Left ventricle myocardium inferior (tissue), 1 donor: ENCODE data around the gene USH1C. TPM values are rescaled to one million over a fixed set of nuclear protein-coding genes. Genes with fewer than 3 reads are reported as not detected.

Experiments used
- DNase-seq: peaks from one replicate; pipeline ENCODE4 v3.0.0-alpha.2; 2020
- H3K27ac ChIP-seq: fragments of 200-600 bp; replicated peaks from 2 replicates; pipeline ENCODE4 v1.8.0; 2021
- H3K27me3 ChIP-seq: fragments of 200-600 bp; 2 replicates; pipeline ENCODE4 v1.8.0; 2021; ENCODE audit warnings: low read depth
- H3K36me3 ChIP-seq: fragments of 200-600 bp; 2 replicates; pipeline ENCODE4 v1.8.0; 2021
- H3K4me1 ChIP-seq: fragments of 200-600 bp; 2 replicates; pipeline ENCODE4 v1.8.0; 2021
- H3K4me3 ChIP-seq: fragments of 200-600 bp; 2 replicates; pipeline ENCODE4 v1.8.0; 2021; ENCODE audit warnings: mild to moderate bottlenecking, moderate library complexity
- H3K9me3 ChIP-seq: fragments of 200-600 bp; replicated peaks from 2 replicates; pipeline ENCODE4 v1.8.0; 2021
- intact Hi-C: fragments of 100-400 bp; cut with micrococcal nuclease; formaldehyde crosslinking; loops from one replicate; pipeline ENCODE4 v1.11.0; 2022
- total RNA-seq: library from RNA; stranded (reverse); fragmentation: NEBNext Ultra II Directional; extraction: Animal tissue kit (Norgen Biotek cat#: 25700); gene quantifications from one replicate; pipeline ENCODE4 v1.2.1, GENCODE V29; 2021
- TF ChIP-seq, protein P1 (sequence below): fragments of 200-600 bp; IDR thresholded peaks from 2 replicates; pipeline ENCODE4 v1.8.0; 2021; ENCODE audit warnings: antibody characterized with exemption, mild to moderate bottlenecking, borderline replicate concordance
- donor health status: DM: no; HTN: yes; CAD: no; lungs with severe emphysema.

The USH1C gene
- total RNA-seq, 1 donor from 2014 or later = not detected

DNA sequence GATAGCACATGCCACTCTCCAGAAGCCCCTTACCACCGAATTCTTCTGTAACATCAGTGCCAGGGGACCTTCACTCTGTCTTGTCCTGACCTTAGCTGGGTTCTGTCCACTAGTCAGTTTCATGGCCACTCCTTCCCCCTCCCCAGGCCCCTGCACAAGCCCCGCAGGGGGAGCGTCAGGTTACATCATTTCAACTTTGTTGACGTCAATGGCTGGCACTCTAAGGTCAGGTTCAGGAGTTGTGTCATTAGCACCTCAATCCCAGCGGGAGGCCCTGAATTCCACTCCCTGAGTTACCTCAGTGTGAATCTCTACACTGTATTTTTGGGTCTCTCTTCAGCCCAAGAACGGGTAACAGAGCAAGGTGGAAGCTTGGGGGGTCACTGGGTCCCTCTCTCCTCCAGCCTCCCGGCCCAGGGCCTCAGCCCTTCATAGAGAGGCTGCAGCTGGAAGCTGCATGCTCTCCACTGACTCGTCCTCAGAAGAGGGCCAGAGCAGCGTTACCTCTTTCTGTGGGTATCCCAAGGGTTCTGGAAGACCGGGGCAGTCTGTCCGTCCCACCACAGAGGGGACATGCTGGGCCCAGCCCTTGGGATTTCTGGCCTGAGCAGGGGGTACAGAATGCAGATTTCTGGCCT is 10.3 kb downstream of the USH1C start:
- Histone ChIP-seq H3K27ac (no peak overlapping the region), H3K4me1 (peaks cover 9% of the 10 kb centered on the region), H3K27me3 (peaks cover 13% of the 10 kb centered on the region), H3K4me3 (no peak overlapping the region), H3K36me3 (no peaks in the 10 kb centered on the region), H3K9me3 (no peaks in the 10 kb centered on the region)
- DNase-seq = no peak
- intact Hi-C loops = no loop called here
- TF ChIP-seq, protein P1, sequence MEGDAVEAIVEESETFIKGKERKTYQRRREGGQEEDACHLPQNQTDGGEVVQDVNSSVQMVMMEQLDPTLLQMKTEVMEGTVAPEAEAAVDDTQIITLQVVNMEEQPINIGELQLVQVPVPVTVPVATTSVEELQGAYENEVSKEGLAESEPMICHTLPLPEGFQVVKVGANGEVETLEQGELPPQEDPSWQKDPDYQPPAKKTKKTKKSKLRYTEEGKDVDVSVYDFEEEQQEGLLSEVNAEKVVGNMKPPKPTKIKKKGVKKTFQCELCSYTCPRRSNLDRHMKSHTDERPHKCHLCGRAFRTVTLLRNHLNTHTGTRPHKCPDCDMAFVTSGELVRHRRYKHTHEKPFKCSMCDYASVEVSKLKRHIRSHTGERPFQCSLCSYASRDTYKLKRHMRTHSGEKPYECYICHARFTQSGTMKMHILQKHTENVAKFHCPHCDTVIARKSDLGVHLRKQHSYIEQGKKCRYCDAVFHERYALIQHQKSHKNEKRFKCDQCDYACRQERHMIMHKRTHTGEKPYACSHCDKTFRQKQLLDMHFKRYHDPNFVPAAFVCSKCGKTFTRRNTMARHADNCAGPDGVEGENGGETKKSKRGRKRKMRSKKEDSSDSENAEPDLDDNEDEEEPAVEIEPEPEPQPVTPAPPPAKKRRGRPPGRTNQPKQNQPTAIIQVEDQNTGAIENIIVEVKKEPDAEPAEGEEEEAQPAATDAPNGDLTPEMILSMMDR = no peak

DNA sequence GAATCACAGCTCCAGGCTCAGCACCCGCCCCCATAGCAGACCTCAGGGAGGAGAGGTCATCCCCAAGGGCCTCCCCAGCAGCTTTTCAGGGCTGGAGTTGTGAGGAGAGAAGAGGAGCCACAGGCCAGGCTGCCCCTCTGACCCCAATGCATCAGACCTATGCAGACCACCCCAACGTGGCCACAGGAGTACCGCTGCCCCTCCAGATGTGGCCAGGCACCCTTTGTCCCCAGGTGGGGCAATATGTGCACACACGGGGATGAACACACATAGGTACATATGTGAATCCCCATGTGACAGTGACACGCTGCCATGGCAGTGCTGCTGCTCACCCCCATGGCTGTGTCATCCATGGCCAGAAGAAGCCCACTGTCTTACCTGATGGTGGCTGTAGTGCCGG is 10.9 kb downstream of the USH1C start:
- no peaks in the 10 kb centered on the region for H3K36me3 ChIP-seq
- DNase-seq = no peak
- H3K27me3 ChIP-seq = peaks cover 16% of the 10 kb centered on the region
- no peaks in the 10 kb centered on the region for H3K9me3 ChIP-seq
- H3K27ac ChIP-seq = no peak overlapping the region
- H3K4me3 ChIP-seq = no peak overlapping the region
- H3K4me1 ChIP-seq = peaks cover 11% of the 10 kb centered on the region
- intact Hi-C loops = no loop called here
- TF ChIP-seq, protein P1 = no peak

DNA sequence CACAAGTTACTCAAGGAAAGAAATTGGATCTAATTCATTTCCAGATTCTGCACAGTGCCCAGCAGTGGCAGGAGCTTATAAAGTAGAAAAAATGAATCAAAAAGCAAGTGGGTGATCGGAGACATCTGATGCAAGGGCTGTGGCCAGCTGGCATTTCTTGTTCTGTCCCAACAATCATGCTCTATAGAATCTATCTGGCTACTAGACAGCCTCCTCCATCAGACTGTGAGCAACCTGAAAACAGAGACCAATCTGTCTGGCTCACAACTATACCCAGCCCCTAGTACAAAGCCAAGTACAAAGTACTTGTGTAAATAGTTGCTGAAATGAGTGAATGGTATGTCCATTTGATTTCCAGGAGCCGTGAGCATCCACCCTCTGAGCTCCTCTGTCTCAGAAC is 11.4 kb downstream of the USH1C start:
- no peak overlapping the region for H3K27ac ChIP-seq
- H3K9me3 ChIP-seq = no peaks in the 10 kb centered on the region
- intact Hi-C loops = no loop called here
- TF ChIP-seq, protein P1 = no peak
- H3K4me1 ChIP-seq = peaks cover 14% of the 10 kb centered on the region
- H3K4me3 ChIP-seq = no peak overlapping the region
- no peaks in the 10 kb centered on the region for H3K36me3 ChIP-seq
- DNase-seq = no peak
- peaks cover 21% of the 10 kb centered on the region for H3K27me3 ChIP-seq

DNA sequence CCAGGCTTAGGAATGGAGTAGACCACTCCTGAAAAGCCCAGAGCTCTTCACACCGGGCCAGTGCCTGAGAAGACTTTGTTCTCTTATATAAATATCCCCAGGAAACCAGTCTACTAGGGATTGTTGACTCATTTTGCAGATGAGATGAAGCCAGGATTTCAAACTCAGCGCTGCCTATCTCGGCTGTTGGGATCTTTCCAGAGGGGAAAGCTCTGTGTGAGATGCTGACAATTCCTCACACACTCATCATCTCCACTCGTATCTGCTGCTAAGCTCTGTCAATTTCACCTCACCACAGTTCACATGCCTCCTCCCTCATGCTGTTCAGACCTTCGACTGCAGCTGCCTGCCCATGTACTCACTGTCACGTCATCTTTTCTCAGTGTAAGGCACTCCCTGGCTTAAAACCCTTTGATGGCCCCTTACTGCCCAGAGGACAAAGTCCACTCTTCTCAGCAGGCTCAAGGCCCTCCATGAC is 12.5 kb downstream of the USH1C start:
- Histone ChIP-seq H3K36me3 (no peaks in the 10 kb centered on the region), H3K27me3 (peaks cover 21% of the 10 kb centered on the region), H3K9me3 (no peaks in the 10 kb centered on the region), H3K4me1 (peaks cover 14% of the 10 kb centered on the region), H3K27ac (no peak overlapping the region), H3K4me3 (no peak overlapping the region)
- TF ChIP-seq, protein P1 = no peak
- no peak for DNase-seq
- intact Hi-C loops = no loop called here

DNA sequence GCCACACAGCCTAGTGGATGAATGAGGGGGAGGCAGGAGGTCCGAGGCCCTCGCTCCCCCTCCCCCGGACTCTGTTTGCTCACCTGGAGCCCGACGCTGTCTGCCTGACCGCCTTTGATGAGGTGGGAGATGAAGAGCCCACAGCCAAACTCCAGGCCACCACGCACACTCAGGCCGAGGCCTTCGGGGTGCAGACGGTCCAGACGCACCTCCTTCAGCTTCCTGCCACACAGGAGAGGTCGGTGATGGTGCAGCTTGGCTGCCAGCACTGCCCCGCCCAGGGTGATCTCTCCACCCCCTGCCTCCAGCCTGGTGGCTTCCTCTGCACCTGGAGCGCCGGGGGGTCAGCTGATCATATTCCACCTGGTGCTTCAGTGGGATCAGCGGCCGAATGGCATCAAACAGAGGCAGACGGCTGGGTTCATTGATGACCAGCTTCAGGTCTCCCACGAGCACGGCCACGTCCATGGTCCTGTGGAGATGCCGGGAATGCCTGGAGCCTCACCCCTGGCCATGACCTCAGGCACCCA is 13.1 kb downstream of the USH1C start:
- DNase-seq = no peak
- Histone ChIP-seq H3K4me3 (no peak overlapping the region), H3K4me1 (peaks cover 14% of the 10 kb centered on the region), H3K27me3 (peaks cover 21% of the 10 kb centered on the region), H3K27ac (no peak overlapping the region), H3K36me3 (no peaks in the 10 kb centered on the region), H3K9me3 (no peaks in the 10 kb centered on the region)
- TF ChIP-seq, protein P1 = no peak
- intact Hi-C loops = no loop called here
